ENCODE results near the gene ZNF148.

Gene ZNF148

GRCh38 chr3:125220183-125220582 lies 154.9 kb downstream of the ZNF148 start:
- TF ChIP-seq CTCF (IDR thresholded peaks at IDR 0.05; ENCODE audit: borderline replicate concordance, insufficient read depth, low read depth, low read length) = no peak

GRCh38 chr3:125219261-125219701 lies 155.8 kb downstream of the ZNF148 start:
- H3K4me3 ChIP-seq (ENCODE audit: low read depth, low read length) = no peak overlapping the region
- TF ChIP-seq CTCF (IDR thresholded peaks at IDR 0.05; ENCODE audit: borderline replicate concordance, insufficient read depth, low read depth, low read length) = no peak

More at GRCh38 chr3:125220183-125220582, 154.9 kb downstream of the ZNF148 start:
- H3K4me3 ChIP-seq (ENCODE audit: low read depth, low read length) = no peak overlapping the region

GRCh38 chr3:125214738-125215137 lies 160.4 kb downstream of the ZNF148 start:
- TF ChIP-seq CTCF (IDR thresholded peaks at IDR 0.05; ENCODE audit: borderline replicate concordance, insufficient read depth, low read depth, low read length) = no peak
- no peak overlapping the region for H3K4me3 ChIP-seq (ENCODE audit: low read depth, low read length)

- no peak overlapping the region for H3K4me3 ChIP-seq (ENCODE audit: low read depth, low read length)
- TF ChIP-seq CTCF (IDR thresholded peaks at IDR 0.05; ENCODE audit: borderline replicate concordance, insufficient read depth, low read depth, low read length) = no peak
These were observed 161.1 kb downstream of the ZNF148 start for GRCh38 chr3:125213946-125214542.

- TF ChIP-seq CTCF (IDR thresholded peaks at IDR 0.05; ENCODE audit: borderline replicate concordance, insufficient read depth, low read depth, low read length) = no peak
- H3K4me3 ChIP-seq (ENCODE audit: low read depth, low read length) = no peak overlapping the region
These were observed 161.8 kb downstream of the ZNF148 start for GRCh38 chr3:125213364-125213755.

- TF ChIP-seq CTCF (IDR thresholded peaks at IDR 0.05; ENCODE audit: borderline replicate concordance, insufficient read depth, low read depth, low read length) = no peak
- peak within 1 kb of the TSS; percentile 66 for H3K4me3 ChIP-seq (ENCODE audit: low read depth, low read length)
These were observed 162.4 kb downstream of the ZNF148 start, which contains the start of gene SLC12A8 for GRCh38 chr3:125212509-125213363. Gene SLC12A8, minus strand, starts transcription at chr3:125212748. Its CDS starts 1,399 bp downstream, at chr3:125211349.

Data from GM12875 (cell line).